GM21717 (cell line): ENCODE data around the gene TNRC6A.
"Not testable (repeated sequence)": the region's sequence is repeated elsewhere in the genome, so short reads cannot be mapped to it uniquely, and the experiment has no call there.

ENCODE experiments used
- ATAC-seq: cut with Tn5 transposase; IDR thresholded peaks from one replicate; pipeline ENCODE4 v1.9.1; 2021; ENCODE audit warnings: mild to moderate bottlenecking, moderate library complexity; ENCODE audit not compliant: unreplicated experiment

The TNRC6A gene

GRCh38 chr16:24841291-24841690, 111.8 kb downstream of the TNRC6A start:
- ATAC-seq = no peak

GRCh38 chr16:24844101-24845030, 114.9 kb downstream of the TNRC6A start:
- ATAC-seq = no peak

GRCh38 chr16:24845031-24845365, 115.5 kb downstream of the TNRC6A start:
- ATAC-seq = not testable (repeated sequence)

DNA sequence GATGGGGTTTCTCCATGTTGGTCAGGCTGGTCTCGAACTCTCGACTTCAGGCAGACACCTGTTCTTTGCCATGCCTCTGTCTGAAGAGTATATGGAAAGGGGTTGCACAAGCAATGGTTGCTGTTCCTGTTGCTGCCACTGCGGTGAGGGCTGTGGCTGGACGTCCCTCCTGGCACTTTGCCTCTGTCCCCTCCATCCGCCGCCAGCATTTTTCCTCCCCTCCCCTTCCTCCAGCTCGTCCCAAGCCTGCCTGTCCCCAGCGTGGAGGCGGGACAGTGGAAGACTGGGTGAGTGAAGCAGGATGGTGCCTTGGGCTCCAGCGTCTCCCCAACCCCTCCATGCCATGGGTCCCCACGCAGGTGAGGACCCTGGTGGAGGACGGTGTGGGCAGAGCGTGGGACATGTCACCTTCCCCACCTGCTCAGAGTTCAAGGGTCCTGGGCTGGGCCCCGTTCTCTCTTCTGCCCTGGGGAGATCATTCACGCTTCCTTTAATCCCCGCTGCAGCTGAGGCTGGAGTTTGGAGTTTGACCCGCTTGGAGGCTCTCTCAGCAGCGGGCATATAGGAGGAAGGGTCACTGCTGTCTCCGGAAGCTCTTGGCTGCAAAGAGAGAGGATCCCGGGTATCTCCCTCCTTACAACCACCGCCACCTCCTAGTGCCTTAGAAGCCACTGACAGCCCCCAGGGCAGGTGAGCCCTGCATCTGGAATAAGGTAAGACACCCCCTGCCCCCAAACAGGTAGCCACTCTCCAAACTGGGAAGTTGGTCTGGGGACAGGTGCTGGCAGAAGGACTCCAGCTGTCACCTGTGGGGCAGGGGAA, 116.5 kb downstream of the TNRC6A start, which contains the start of gene SLC5A11:
Gene SLC5A11, plus strand, starts transcription at position 238 of the 822 bp plus-strand sequence. CDS start 12,681 bp downstream, outside the sequence.
- no peak for ATAC-seq

DNA sequence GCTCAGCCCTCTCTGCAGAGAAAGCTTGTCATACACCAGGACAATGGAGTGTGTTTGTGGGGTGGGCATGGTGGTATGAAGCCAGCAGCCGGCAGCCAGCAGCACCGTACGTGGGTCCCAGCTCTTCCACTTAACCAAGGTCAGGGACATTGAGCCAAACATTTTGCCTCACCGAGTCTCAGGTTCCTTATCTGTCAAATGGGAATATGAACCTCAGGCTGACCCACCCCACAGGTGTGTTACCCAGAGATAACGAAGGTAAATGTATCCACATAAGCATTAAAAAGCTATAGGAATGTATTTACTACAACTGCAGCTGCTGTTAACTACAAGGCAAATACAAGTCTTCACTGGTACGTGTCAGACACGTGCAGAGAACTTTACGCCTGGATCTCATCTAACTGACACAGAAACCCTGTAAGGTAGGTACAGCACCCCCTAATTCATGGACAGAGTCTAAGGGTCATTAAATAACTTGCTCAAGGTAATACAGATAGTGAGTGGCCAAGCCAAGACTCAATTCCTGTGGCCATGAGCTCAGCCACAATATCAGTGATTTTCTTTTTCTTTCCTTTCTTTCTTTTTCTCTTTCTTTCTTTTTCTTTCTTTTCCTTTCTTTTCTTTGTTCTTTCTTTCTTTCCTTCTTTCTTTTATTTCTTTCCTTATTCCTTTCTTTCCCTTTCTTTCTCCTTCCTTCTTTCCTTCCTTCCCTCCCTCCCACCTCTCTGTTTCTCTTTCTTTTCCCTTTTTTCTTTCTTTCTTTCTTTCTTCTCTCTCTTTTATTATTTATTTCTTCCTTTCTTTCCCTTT, 117.3 kb downstream of the TNRC6A start:
- ATAC-seq = no peak

GRCh38 chr16:24847358-24847664, 117.9 kb downstream of the TNRC6A start:
- ATAC-seq = no peak

GRCh38 chr16:24848065-24848464, 118.6 kb downstream of the TNRC6A start:
- ATAC-seq = no peak

DNA sequence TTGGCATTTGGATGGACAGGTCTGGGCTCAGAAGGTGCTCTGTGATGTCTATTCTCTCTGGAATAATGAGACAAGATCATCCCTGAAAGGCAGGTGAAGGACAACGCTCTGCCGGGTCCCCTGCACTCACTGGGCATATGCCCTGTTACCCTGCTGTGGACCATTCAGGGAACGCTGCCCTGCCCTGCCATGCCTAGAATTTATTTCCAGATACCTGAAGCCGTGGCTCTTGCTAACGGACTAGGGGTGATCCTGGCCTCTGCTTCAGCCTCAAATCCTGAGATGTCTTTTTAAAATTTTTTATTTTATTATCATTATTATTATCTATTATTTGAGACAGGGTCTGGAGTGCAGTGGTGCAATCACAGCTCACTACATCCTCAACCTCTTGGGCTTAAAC, 120.2 kb downstream of the TNRC6A start:
- ATAC-seq = no peak

DNA sequence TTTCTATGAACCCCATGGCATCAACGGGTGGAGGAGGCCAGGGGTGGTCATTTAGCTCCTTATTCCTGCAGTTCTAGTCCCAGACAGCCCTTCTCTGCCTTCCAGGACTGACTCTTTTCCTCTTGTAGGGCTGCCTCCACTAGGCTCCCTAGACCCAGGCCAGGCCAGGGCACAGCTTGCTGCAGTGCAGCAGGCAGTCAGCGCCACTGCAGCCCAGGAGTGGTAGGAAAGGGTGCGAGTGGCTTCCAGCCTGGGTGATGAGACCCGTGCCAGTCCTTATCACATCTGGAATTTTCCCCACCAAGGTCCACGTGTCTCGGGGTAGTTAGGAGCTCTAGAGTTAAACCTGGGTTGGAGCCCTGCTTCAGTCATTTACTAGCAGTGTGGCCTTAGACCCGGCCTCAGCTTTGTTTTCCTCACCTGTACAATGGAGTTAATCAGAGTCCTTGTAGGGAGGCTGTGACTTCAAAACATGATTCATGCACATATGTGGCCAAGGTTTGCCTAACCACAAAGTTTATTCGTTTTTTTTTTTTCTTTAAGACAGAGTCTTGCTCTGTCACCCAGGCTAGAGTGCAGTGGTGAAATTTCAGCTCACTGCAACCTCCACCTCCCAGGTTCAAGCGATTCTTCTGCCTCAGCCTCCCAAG, 121.0 kb downstream of the TNRC6A start:
- ATAC-seq = no peak

DNA sequence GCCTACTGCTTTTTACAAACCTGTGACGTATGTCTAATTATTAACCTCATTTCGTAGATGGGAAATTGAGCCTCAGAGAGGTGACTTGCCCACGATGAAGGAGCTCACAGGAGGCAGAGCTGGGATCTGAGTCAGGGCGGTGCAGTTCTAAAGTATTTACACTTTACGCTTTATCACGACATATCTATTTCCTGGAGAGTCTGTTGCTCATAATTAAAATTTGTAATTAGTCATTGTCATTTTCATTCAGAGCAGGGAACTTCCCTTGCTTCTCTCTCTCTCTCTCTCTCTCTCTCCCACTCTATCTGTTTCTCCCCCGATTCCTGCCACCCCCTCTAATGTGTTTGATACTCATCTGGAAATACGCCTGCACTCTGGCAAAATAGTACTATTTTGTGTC, 122.2 kb downstream of the TNRC6A start:
- no peak for ATAC-seq

- ATAC-seq = no peak
These were observed 122.8 kb downstream of the TNRC6A start for GRCh38 chr16:24852281-24852721.

DNA sequence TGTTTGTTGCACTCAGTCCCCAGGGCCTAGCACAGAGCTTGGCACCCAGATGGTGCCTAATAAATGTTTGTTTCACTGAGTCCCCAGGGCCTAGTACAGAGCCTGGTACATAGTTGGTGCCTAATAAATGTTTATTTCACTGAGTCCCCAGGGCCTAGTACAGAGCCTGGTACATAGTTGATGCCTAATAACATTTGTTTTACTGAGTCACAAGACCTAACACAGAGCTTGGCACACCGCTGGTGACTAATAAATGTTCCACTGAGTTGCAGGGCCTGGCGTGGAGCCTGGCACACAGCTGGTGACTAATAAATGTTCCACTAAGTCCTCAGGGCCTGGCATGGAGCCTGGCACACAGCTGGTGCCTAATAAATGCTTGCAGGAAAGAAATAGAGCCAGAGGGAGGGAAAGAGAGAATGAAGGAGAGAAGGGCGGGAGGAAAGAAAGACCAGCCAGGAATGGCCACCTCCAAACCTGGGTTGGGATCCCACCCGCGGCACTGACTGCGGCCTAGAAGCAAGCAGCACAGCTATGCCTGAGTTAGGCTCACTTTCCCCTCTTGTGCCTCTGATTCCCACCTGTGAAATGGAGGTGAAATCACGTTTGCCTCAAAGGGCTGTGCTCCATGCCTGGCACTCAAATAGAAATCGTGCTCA, 123.8 kb downstream of the TNRC6A start:
- no peak for ATAC-seq

DNA sequence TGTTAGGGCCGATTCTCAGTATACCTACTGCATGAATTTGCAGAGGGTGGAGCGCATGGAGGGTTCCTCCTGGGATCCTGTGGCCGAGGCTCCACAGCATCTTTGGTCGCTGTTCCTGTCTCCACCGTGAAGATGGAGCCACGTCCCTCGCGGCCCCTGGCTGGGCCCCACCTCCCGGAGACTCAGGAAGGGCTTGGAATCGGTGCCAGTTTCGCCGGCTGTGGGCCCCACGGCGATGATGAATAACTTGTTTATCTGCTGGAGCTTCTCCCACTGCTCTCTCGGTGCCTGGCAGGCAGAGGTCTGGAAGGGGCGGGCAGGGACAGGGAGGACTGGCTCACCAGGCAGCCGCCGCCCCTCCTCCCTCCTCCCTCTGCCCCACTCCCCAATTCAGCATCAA, 124.4 kb downstream of the TNRC6A start:
- ATAC-seq = no peak

GRCh38 chr16:24854607-24855171, 125.2 kb downstream of the TNRC6A start:
- no peak for ATAC-seq

DNA sequence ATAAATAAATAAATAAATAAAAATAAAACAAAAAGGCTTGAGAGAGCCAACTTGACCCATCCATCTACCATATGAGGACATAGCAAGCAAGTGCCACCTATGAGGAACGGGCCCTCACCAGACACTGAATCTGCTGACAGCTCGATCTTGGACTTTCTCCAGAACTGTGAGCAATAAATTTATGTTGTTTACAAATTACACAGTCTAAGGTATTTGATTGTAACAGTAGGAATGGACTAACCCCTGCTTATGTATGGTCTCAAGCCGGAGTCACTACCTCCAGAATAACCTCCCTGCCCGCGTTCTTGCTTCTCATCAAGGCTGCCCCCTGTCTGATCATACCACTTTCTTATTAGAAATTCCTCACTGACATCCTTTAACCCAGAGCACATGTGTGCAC, 126.2 kb downstream of the TNRC6A start:
- no peak for ATAC-seq

DNA sequence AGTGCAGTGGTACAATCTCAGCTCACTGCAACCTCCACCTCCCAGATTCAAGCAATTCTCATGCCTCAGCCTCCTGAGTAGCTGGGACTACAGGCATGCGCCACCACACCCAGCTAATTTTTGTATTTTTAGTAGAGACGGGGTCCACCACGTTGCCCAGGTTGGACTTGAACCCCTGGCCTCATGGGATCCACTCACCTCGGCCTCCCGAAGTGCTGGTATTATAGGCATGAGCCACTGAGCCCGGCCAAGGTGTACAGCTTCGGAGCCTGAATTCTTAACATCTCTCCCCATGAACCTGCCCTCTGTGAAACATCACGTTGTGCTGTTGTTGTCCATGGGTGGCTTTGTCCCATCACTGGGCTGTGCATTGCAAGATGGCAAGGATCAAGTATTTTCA, 127.4 kb downstream of the TNRC6A start:
- not testable (repeated sequence) for ATAC-seq

DNA sequence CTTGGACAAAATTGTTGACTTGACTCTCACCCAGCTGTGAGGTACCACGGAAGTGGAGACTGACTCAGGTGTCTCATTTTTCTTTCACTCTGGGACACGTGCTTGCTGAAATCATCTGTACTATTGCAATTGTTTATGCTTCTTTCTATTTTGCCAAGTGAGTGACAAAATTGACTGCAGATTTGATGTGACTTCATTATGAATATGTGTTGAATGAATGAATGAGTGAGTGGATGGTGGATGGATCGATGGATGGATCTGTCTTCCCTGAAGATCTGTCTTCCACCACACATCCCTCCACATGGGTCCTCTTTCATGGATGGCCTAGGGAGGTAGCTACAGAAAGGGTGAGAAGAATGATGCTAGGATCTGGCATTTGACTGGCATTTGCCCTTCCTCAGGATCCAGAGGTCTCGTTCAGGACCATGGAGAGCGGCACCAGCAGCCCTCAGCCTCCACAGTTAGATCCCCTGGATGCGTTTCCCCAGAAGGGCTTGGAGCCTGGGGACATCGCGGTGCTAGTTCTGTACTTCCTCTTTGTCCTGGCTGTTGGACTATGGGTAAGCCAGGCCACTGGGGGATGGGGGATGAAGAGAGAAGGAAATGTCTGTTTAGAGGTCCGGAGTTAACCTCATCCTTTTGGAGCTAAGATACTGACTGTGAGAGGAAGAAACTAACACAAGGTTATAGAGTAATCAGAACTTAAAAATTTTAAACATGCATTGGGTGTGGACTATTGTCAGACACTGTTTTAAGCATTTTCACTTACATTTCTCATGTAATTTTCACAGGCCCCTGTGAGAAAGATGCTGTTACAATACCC, 129.0 kb downstream of the TNRC6A start:
- no peak for ATAC-seq

DNA sequence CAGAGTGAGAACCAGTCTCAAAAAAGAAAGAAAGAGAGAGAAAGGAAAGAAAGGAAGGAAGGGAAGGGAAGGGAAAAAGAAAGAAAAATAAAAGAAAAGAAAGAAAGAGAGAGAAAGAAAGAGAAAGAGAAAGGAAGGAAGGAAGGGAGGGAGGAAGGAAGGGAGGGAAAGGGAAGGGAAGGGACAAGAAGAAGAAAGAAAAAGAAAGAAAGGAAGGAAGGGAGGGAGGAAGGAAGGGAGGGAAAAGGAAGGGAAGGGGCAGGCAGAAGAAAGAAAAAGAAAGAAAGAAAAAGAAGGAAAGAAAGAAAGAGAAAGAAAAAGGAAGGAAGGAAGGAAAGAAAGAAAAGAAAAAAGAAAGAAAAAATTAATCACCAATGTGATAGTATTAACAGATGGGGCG, 132.0 kb downstream of the TNRC6A start:
- ATAC-seq = no peak
